T-helper 2 cell treated with Interferon-gamma antibody and Interleukin-4, amounts not matched to agents 5 μg/mL and 100 μg/mL, for 36 hours (primary cell): Measurements from ENCODE around the gene FAAP20.

Experiments used
- DNase-seq: peaks from one replicate; pipeline ENCODE4 v3.0.0; 2021; ENCODE audit warnings: low spot score
- H3K27ac Mint-ChIP-seq: one replicate; pipeline ENCODE4 v1.8.0; 2021; ENCODE audit warnings: mild to moderate bottlenecking, mixed read lengths
- H3K27me3 Mint-ChIP-seq: one replicate; pipeline ENCODE4 v1.8.0; 2021; ENCODE audit warnings: low read depth, mixed read lengths
- H3K36me3 Mint-ChIP-seq: one replicate; pipeline ENCODE4 v1.8.0; 2021; ENCODE audit warnings: low read depth, mixed read lengths
- H3K4me1 Mint-ChIP-seq: one replicate; pipeline ENCODE4 v1.8.0; 2021; ENCODE audit warnings: low read depth, mixed read lengths
- H3K4me3 Mint-ChIP-seq: one replicate; pipeline ENCODE4 v1.8.0; 2022; ENCODE audit warnings: mild to moderate bottlenecking, moderate library complexity, mixed read lengths
- H3K9me3 Mint-ChIP-seq: one replicate; pipeline ENCODE4 v1.8.0; 2021; ENCODE audit warnings: mixed read lengths

FAAP20 gene

DNA sequence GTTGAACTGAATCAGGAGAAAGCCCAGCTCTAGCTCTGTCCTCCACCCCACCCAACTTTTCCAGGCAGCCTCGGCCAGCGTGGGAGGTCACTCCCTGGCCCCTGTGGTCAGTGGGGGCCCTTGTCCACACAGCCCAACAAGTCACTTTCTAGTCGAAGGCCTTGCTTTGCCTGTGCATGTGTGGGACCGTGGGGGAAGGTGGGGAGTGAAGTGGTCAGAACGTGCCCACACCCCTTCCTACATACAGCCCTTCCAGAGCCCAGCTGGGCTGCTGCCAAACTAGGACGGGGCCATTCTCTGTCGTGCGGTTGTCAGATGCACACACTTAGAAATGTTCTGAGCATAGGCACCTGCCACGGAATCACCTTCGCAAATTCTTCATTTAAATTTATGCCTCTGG lies 18.0 kb downstream of the FAAP20 start:
- Mint-ChIP-seq H3K9me3 (no peaks in the 10 kb centered on the region), H3K4me3 (no peak overlapping the region), H3K4me1 (no peaks in the 10 kb centered on the region), H3K27ac (no peak overlapping the region), H3K36me3 (no peaks in the 10 kb centered on the region), H3K27me3 (no peaks in the 10 kb centered on the region)
- DNase-seq, result no peak

DNA sequence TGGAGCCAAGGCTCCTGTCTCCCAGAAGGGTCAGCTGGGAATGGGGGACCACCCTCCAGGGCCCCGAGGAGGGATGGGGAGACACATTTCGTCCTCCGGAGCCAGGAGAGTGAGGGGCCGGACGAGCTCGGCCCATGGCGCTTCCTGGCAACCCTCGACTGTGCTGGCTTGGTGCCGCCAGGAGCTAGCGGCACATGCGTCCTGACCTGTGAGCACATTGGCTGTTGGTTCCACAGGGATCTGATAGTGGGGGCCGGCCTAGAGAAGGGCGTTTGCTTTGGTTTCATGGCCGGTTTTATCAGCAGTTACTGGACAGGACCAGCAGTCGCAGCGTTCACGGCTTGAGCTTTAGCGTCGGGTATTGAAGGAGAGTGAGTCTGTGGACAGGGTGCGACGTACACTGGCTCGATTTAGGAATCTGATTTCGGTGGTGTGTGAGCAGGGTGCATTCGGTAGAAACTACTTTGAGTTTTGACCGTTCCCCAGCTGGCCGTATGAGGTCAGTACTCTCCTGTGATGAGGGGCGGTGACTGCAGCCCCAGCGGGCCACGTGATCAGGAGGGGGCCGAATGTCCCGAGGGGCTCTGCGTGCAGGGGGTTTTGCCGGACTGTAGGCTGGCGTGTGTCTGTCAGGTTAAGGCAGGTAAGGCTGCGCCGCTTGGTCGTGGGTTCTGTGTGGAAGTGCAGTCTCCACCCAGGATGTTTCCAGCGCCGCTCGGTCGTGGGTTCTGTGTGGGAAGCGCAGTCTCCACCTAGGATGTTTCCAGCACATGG lies 18.7 kb downstream of the FAAP20 start:
- no peaks in the 10 kb centered on the region for H3K9me3 Mint-ChIP-seq
- H3K27me3 Mint-ChIP-seq, result no peaks in the 10 kb centered on the region
- no peak for DNase-seq
- no peak overlapping the region for H3K27ac Mint-ChIP-seq
- H3K36me3 Mint-ChIP-seq, result no peaks in the 10 kb centered on the region
- no peaks in the 10 kb centered on the region for H3K4me1 Mint-ChIP-seq
- no peak overlapping the region for H3K4me3 Mint-ChIP-seq

DNA sequence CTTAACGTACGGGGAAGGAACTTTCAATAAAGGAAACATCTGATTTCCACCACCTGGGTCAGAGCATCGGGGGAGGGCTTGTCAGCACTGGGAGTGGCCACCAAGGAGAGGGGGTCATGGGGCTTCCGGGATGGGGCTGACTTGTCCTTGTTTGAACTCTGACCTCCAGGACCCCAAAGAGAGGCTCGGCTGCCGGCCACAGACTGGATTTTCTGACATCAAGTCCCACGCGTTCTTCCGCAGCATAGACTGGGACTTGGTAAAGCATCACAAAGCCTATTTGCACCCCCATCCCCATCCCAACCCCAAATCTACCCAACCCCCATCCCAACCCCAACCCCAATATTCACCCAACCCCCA lies 19.5 kb downstream of the FAAP20 start:
- Mint-ChIP-seq H3K4me1 (no peaks in the 10 kb centered on the region), H3K27me3 (no peaks in the 10 kb centered on the region), H3K4me3 (peak overlapping the region; percentile 26), H3K36me3 (no peaks in the 10 kb centered on the region), H3K9me3 (no peaks in the 10 kb centered on the region), H3K27ac (no peak overlapping the region)
- no peak for DNase-seq

DNA sequence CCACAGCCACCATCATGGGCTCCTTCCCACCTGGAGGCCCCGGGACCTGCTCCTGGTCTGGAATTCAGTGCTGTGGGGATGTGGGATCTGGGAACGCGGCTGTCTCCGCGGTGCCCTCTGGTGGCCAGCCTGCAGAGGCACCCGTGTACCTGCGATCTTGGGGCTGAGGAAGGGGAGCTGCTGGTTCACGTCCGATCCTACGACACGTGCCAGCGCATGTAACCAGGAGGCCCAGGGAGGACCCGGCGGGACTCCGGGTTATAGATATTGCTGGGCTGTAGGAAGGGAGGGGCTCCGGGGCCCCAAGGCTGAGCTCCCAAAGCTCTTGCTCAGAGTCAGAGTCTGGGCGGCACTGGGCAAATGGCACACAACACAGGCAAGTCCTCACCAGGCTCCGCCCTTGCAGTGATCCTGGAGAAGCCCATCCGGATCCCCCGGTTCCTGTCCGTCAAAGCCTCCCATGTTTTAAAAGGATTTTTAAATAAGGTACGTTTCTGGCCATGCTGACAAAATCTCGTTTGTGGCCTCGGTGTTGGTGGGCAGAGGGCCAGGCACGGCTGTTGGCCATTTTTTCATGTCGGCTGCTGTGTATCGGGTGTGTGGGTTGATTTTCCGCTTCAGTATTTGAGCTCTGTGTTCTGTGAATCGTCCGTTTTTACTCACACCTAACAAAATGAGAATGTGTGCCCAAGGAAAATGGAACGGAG lies 20.1 kb downstream of the FAAP20 start:
- Mint-ChIP-seq H3K9me3 (no peaks in the 10 kb centered on the region), H3K4me3 (peak overlapping the region; percentile 26), H3K27ac (no peak overlapping the region), H3K27me3 (no peaks in the 10 kb centered on the region), H3K4me1 (no peaks in the 10 kb centered on the region), H3K36me3 (no peaks in the 10 kb centered on the region)
- DNase-seq, result no peak

DNA sequence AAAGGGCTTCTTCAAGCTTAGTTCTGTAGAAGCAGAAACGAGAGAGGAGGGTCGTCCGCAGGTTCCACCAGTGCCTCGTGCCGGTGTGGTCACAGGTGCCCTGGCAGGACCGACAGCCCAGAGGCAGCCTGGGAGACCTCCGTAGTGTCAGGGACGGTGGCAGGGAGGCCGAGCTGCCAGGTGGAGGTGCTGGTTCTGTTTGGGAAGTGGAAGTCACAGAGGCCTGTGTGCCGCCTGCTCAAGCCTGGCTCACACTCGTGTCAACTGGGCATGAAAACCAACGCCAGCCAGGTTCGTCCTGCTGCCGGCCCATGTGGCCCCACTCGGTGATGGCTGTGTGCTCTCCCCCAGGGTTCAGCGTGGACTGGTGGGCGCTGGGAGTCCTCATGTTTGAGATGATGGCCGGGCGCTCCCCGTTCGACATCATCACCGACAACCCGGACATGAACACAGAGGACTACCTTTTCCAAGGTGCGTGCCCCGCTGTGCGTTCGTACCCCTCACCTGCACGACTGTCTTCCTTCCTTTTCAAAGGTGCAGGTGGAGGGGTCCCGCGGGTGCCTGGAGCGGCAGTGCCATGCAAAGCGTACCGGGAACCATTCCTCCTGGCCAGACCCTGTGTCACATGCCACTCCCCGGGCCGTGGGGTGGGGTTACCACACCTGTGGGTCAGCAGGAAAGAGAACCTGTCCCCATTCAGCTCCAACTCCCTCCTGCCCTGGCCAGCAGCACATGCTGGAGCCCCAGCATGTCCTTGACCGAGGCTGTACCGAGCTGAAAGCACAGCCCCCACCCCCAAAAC lies 20.8 kb downstream of the FAAP20 start:
- Mint-ChIP-seq H3K27ac (no peak overlapping the region), H3K27me3 (no peaks in the 10 kb centered on the region), H3K9me3 (no peaks in the 10 kb centered on the region), H3K4me3 (no peak overlapping the region), H3K36me3 (no peaks in the 10 kb centered on the region), H3K4me1 (no peaks in the 10 kb centered on the region)
- DNase-seq, result no peak

DNA sequence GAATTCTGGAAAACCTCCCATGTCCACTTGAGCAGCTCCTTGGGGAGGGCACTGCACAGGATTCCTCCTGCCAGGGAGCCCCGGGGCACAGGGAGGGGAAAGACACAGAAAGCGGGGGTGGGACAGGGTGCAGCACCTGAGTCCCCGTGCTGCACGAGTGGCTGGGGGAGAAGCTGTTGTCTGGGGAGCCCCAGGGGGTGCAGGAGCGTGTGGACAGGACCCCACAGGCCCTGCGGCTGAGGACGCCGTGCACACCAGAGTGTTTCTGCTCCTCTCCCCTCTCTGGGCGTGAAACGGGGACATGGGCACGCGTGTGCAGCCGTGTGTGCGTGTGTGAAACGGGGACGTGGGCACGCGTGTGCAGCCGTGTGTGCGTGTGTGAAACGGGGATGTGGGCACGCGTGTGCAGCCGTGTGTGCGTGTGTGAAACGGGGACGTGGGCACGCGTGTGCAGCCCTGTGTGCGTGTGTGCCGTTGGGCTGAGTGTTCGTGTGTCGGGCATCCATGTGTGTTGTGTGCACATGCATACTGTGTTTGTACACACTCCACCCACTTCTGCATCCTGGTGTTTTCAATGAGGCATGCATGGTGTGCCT lies 21.9 kb downstream of the FAAP20 start:
- Mint-ChIP-seq H3K4me3 (no peak overlapping the region), H3K9me3 (no peaks in the 10 kb centered on the region), H3K36me3 (no peaks in the 10 kb centered on the region), H3K4me1 (no peaks in the 10 kb centered on the region), H3K27me3 (no peaks in the 10 kb centered on the region), H3K27ac (no peak overlapping the region)
- no peak for DNase-seq

DNA sequence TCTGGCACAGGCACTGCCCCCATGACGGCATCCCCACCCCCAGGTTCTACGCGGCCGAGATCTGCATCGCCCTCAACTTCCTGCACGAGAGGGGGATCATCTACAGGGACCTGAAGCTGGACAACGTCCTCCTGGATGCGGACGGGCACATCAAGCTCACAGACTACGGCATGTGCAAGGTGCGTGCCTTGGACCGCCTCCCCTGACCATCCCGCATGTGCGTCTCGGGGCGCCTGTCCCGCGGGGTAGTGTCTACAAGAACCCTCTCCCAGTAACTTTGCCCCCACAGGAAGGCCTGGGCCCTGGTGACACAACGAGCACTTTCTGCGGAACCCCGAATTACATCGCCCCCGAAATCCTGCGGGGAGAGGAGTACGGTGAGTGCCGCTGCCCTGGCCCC lies 22.6 kb downstream of the FAAP20 start:
- H3K4me1 Mint-ChIP-seq, result no peaks in the 10 kb centered on the region
- no peak overlapping the region for H3K4me3 Mint-ChIP-seq
- H3K27me3 Mint-ChIP-seq, result no peaks in the 10 kb centered on the region
- no peak overlapping the region for H3K27ac Mint-ChIP-seq
- H3K36me3 Mint-ChIP-seq, result no peaks in the 10 kb centered on the region
- H3K9me3 Mint-ChIP-seq, result no peaks in the 10 kb centered on the region
- DNase-seq, result no peak

DNA sequence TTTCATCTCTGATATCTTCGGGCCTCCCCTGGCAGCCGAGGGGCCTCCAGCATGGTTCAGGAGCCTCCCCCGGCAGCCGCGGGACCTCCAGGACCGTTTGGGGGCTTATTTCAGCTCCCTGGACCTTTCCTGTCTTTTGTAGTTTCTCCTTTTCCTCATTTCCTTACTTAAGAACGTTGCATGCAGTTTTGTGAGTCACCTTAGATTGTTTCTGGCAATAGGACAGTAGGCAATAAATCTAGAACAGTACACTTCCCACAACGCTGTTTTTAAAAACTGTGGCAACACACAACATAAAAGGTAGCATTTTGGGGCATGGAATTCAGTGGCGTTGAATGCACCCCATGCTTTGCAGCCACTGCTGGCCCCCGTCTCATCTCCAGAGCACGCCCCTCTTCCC lies 24.4 kb downstream of the FAAP20 start:
- H3K4me1 Mint-ChIP-seq, result no peaks in the 10 kb centered on the region
- no peaks in the 10 kb centered on the region for H3K9me3 Mint-ChIP-seq
- H3K27me3 Mint-ChIP-seq, result no peaks in the 10 kb centered on the region
- H3K4me3 Mint-ChIP-seq, result no peak overlapping the region
- DNase-seq, result no peak
- no peak overlapping the region for H3K27ac Mint-ChIP-seq
- no peaks in the 10 kb centered on the region for H3K36me3 Mint-ChIP-seq

DNA sequence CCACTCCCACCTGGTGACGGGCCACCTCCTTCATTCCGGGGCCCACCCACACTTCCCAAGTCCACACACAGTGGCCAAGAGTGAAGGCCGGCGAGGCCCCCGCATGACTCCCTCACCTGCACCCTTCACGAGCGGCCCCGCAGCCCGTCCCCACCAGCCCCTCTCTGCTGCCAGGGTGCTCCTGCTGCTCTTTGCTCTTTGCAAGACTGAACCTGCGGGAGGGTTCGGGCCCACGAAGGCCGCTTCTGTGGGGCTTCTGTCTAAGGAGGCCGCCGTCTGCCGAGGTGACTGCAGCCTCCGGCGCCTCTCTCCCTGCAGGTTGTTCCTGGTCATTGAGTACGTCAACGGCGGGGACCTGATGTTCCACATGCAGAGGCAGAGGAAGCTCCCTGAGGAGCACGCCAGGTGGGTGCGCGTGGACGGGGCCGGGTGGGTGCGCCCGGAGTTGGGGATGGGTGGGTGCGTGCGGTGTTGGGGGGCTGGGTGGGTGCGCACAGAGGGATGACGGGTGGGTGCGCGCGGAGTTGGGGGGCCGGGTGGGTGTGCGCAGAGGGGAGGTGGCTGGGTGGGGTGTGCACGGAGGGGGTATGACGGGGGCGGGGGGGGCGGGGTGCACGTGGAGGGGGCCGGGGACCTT lies 25.3 kb downstream of the FAAP20 start:
- H3K36me3 Mint-ChIP-seq, result no peaks in the 10 kb centered on the region
- no peaks in the 10 kb centered on the region for H3K9me3 Mint-ChIP-seq
- no peak overlapping the region for H3K27ac Mint-ChIP-seq

DNA sequence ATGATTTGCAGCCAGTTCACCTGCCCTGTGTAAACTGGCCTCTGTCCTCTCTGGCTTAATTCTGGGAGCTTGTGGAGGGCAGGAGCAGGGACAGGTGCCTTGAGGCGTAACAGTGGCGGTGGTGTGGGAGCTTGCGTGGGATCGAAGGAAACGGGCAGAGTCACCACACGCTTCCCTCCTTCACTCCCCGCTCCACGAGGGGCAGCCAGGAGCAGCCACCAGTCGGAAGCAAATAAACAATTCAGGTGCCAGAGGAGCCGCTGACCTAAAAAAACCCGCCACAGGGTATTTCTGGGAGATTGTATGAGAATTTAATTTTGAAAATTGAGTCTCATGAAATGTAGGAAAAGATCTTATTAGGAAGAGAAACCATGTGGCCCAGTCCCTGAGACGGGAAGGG lies 26.0 kb downstream of the FAAP20 start:
- no peaks in the 10 kb centered on the region for H3K4me1 Mint-ChIP-seq
- no peaks in the 10 kb centered on the region for H3K27me3 Mint-ChIP-seq
- H3K36me3 Mint-ChIP-seq, result no peaks in the 10 kb centered on the region
- DNase-seq, result no peak
- no peak overlapping the region for H3K4me3 Mint-ChIP-seq
- no peaks in the 10 kb centered on the region for H3K9me3 Mint-ChIP-seq
- H3K27ac Mint-ChIP-seq, result no peak overlapping the region

More for the DNA sequence above, 25.3 kb downstream of the FAAP20 start:
- Mint-ChIP-seq H3K4me3 (no peak overlapping the region), H3K27me3 (no peaks in the 10 kb centered on the region), H3K4me1 (no peaks in the 10 kb centered on the region)
- DNase-seq, result no peak

DNA sequence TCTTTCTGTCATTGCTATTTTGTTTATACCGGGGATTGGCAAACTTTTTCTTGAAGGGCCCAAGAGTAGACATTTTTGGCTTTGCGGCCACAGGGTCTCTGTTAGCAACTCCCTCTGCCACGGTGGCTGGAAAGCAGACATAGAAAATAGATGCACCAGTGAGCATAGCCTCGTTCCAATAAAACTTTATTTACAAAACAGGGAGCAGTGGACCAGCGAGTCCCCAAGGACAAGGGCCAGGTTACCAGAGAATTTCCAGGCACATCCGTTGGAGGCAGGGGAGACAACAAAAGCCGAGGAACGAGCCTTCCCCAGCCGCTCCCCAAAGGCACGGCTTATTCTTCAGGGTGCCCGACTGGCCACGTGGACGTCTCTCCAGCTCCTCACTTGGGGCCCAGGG lies 26.5 kb downstream of the FAAP20 start:
- Mint-ChIP-seq H3K4me3 (no peak overlapping the region), H3K4me1 (no peaks in the 10 kb centered on the region), H3K27me3 (no peaks in the 10 kb centered on the region), H3K36me3 (no peaks in the 10 kb centered on the region), H3K9me3 (no peaks in the 10 kb centered on the region), H3K27ac (no peak overlapping the region)
- no peak for DNase-seq

DNA sequence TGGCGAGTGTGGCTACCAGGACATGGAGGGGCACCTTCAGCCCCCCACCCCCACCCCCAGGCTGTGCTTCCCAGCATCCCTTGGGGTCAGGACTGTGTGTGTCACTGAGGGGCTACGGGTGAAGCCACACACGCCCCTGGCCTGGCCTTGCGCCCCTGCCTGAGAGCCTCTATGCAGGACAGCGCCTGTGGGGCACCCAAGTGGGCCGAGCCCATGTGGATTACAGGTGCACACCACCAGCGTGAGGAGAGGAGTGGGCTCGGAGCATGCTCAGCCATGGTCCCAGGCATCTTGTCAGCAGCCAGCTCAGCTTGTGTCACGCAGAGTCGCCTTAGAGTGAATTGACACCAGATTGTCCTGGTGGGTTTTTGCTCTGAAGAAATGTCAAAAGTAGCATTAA lies 27.9 kb downstream of the FAAP20 start:
- no peak for DNase-seq
- Mint-ChIP-seq H3K27me3 (no peaks in the 10 kb centered on the region), H3K27ac (no peak overlapping the region), H3K36me3 (no peaks in the 10 kb centered on the region), H3K4me3 (no peak overlapping the region), H3K9me3 (no peaks in the 10 kb centered on the region), H3K4me1 (peaks cover 2% of the 10 kb centered on the region)

DNA sequence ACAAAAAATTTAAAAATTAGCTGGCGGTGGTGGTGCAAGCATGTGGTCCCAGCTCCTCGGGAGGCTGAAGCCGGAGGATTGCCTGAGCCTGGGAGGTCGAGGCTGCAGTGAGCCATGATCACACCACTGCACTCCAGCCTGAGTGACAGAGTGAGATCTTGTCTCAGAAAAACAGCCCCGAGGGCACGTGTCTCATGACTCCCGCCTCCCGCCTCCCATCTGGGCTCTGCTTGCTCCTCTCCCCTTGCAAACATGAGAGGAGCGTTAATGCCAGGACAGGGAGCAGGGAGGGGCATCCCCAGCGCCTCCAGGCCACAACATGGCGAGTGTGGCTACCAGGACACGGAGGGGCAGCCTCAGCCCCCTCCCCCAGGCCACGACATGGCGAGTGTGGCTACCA lies 28.3 kb downstream of the FAAP20 start:
- Mint-ChIP-seq H3K27ac (no peak overlapping the region), H3K4me1 (peaks cover 2% of the 10 kb centered on the region), H3K4me3 (no peak overlapping the region), H3K36me3 (no peaks in the 10 kb centered on the region), H3K27me3 (no peaks in the 10 kb centered on the region), H3K9me3 (no peaks in the 10 kb centered on the region)
- DNase-seq, result no peak
